Spleen (tissue), 7 donors: Measurements from ENCODE around the gene SLC47A2.

ENCODE experiments used
- POLR2A ChIP-seq, 3 donors: fragments of 450-650 bp; IDR thresholded peaks; one replicate each; pipeline ENCODE4 v1.5.1; 2017; ENCODE audit warnings: antibody characterized with exemption in 3 of 3, mild to moderate bottlenecking in 1 of 3
- POLR2AphosphoS5 ChIP-seq, 3 donors: sonication (generic); formaldehyde crosslinking; IDR thresholded peaks; one replicate each; pipeline ENCODE4 v1.5.1; 2017; ENCODE audit warnings: antibody characterized with exemption in 3 of 3
- TF ChIP-seq, protein P1 (sequence below), 11 experiments: fragments of 200-600 bp in 7 of 11; fragments of 450-650 bp in 4 of 11; sonication (generic) in 4 of 11; IDR thresholded peaks in 8 of 11; conservative IDR thresholded peaks in 3 of 11; 1 replicate in 7 of 11; 2 replicates in 4 of 11; pipeline versions ENCODE4 v1.4.0 to v1.8.0; 2016 to 2021; ENCODE audit warnings: antibody characterized with exemption in 11 of 11, inconsistent platforms in 4 of 11, mild to moderate bottlenecking in 1 of 11
- donor health status: DM: no; HTN: no; CAD: no; lungs with moderate emphysema.
- donor health status: DM: no; HTN: no; CAD: no.
- donor health status: DM: no; HTN: no; CAD: no.

- TF ChIP-seq, protein P1, sequence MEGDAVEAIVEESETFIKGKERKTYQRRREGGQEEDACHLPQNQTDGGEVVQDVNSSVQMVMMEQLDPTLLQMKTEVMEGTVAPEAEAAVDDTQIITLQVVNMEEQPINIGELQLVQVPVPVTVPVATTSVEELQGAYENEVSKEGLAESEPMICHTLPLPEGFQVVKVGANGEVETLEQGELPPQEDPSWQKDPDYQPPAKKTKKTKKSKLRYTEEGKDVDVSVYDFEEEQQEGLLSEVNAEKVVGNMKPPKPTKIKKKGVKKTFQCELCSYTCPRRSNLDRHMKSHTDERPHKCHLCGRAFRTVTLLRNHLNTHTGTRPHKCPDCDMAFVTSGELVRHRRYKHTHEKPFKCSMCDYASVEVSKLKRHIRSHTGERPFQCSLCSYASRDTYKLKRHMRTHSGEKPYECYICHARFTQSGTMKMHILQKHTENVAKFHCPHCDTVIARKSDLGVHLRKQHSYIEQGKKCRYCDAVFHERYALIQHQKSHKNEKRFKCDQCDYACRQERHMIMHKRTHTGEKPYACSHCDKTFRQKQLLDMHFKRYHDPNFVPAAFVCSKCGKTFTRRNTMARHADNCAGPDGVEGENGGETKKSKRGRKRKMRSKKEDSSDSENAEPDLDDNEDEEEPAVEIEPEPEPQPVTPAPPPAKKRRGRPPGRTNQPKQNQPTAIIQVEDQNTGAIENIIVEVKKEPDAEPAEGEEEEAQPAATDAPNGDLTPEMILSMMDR (IDR thresholded peaks at IDR 0.05 in 8 of 11, conservative IDR thresholded peaks at IDR 0.05 in 3 of 11) = no peak
- TF ChIP-seq POLR2AphosphoS5 (IDR thresholded peaks at IDR 0.05) = peak in 2 of 3 donors; percentile 35 to 37
- TF ChIP-seq POLR2A (IDR thresholded peaks at IDR 0.05) = no peak
These were observed 4.4 kb upstream of the SLC47A2 start for GRCh38 chr17:19720631-19721426.
